Anterior cingulate cortex (tissue), 58 donors: ENCODE data around the gene MVB12B.

ENCODE experiments used
- DNase-seq, 58 donors: peaks; one replicate each; lab custom pipeline; 2025; lab: John Stamatoyannopoulos, UW

MVB12B gene

DNA sequence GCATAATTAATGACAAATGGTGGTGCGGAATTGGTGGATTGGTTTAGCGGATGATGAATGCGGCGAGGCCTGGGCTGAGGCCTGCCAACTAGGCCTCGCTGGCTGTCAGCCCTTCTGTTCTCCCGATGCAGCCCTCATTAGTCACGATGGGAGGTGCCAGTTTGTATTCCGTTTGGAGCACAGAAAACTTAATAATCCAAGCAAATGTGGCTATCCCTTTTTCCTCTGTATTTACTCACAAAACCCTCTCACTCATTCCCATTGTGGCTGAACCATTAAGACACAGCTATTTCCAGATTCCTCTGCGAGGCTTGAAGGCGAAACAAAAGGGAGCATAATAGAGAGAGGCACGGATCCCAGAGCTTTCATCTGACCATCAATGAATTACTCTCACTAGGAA lies 114.3 kb downstream of the MVB12B start:
- peak in 52 of 58 donors; percentile 23 to 86 (median 62) for DNase-seq

DNA sequence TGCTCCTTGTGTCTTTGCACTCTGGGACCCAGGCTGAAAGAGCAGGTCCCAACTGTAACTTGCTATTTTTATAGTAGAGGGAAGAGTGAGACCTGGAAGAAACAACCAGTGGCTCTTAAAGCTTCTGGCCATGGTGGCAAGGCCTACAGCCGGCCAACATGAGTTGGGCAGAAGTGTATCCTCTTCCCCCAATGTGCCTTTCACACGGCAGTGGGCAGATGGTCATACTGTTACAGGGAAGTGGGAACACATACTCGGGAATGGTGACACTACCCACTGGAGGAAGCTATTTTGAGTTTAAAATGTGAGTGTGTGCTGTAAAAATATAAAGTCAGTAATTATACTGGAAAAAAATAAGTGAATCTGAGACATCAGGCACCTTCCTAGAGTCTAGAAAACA lies 116.0 kb downstream of the MVB12B start:
- DNase-seq = peak in 1 of 58 donors; percentile 12

DNA sequence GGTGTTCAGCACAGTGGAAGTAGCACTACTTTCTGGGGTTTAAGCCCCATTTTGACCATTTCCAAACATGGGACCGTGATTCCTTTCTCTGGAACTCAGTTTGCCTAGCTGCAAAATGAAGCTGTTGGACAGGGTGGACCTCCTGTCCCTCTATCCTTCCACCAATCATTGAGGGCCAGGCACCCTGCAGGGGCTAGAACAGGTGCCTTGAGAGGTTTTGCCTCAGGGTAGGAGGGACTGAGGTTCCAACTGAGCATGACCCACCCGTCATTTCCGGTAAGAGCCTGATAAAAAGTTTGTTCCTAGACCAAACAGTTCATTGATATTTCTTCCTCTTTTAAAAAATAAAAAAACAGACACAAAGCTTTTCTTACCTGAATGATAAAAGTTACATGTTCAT lies 116.5 kb downstream of the MVB12B start:
- no peak for DNase-seq

DNA sequence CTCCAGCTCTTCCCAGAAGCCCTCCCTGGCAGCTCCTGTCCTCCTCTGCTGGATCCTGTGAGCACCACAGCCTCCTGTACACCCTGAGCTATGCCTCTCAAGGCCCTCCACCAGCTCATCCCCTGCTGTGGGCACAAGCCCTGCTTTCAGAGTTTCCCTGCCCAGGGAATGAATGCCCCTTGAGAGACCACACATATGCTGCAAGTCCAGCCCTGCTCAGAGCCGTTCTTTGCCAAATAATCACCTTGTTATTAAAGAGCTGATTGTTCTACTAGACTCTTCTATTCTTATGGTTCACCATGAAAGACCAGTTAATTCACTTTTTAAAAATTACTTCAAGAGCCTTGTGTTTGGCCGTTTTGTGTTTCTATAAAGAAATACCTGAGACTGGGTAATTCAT lies 121.5 kb downstream of the MVB12B start:
- no peak for DNase-seq

DNA sequence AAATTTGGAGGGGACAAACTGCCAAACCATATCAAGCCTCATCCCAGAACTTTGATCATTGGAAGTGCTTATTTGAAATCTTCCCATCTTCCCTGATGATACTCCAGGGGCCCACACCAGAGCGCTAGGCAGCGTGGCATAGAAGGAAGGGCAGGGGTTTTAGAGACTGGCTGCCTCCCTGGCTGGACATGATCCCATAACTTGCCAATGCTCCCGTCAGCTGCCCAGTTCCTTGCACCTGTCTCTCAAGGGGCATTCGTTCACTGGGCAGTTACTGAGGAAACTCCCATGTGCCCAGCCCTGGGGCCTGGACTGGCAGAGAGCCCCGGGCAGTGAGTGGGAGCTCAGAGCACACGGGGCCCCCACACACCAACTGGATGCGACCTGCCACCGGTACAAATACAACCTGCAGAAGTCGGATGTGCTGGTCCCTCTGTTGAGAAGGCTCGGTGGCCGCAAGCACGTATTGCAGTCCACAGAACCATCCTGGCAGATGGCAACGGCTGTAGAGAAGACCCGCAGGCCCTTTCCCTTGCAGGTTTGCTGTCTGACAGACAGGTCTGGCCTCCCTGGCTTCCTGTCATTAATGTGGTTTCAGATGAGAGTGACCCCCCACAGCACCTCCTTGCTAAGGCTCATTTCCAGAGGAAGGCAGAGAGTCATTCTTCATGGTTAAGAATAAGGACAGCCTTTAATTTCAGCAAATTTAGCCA lies 122.4 kb downstream of the MVB12B start:
- no peak for DNase-seq

DNA sequence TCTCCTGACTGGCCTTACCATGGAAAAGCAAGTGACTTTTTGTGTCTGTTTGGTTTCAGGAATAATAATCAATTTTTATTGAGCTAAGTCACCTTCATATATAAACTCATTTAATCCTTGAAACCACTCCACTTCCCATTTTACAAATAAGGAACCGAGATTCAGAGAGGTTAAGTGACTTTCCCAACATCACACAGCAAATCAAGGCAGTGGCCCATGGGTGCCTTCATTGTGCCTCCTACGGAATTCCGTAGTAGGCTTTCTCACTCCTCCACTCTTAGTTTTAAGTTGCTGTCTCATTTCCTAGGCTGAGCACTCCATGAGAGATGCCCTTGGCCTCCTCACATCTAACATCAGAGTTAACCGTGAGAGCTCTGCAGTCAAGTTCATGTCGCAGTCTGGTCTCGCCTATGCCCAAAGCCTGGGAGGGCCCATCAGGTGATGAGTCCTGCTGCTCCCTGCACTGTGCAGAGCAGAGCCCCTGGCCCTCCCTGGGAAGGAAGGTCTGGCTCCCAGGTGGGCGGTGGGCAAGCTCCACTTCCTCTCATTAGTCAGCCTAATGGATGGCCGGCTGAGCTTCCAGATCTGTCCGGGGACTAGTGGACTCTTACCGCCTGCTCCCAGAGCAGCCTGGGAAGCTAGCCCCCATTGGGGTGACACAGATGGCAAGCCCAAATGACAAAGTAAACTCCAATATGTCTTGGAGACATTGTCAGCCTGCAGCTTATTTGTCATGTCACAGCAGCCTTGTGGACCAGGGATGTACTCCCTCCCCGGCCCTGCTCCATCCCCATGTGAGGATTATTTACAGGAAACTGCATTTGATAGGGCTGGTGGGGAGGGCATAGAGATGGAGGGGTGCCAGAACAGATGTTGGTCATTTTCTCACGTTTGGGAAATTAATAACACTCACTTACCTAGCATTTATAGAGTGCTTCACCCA lies 123.4 kb downstream of the MVB12B start:
- no peak for DNase-seq

DNA sequence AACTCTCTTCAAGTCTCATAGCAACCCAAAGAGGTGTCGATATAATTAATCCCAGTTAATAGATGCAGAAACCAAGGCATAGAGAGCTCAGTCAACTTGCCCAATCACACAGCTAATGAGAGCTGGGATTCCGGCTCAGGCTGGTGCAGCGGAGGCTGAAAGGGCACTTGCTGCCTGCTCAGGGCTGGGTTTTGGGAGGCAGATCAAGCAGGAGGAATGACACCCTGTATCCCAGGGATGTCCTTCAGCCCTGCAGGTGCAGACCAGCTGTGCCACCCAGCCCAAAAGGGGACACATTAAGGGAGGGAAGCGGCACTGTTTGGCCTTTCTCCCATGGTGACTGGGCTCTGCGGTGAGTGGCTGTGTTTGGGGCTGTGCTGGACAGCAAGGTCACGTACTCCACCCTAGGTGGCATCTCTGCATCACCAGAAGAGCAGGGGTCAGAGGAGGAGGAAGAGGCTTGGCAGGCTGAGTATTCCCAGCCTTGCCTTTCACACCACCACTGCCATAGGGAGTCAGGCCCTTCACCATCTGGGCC lies 124.1 kb downstream of the MVB12B start:
- DNase-seq = no peak

DNA sequence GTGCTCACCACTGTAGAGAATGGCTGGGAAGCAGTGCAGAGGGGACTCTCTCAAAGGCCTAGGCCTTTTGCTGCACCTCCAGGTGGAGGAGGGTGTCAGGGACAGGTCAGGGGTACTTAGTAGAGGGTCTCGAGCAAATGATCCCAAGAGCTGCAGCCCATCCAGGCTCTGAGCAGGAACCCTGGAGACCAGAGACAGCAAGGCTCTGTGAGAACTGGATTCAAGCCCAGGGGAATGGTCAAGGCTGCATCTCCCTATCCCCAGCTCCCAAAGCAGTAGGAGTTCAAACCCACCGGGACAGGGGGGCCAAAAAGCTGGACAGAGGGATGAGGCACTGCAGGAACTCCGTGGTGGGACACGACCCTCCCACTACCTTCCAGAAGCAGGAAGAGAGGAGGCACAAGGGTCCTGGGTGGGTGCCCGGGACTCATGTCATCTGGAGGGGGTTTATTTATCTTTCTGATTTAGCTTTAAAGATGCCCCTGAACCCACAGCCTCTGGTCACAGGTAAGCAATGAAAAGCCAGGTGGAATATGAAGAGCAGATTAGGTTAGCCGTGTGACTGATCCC lies 124.8 kb downstream of the MVB12B start:
- no peak for DNase-seq

DNA sequence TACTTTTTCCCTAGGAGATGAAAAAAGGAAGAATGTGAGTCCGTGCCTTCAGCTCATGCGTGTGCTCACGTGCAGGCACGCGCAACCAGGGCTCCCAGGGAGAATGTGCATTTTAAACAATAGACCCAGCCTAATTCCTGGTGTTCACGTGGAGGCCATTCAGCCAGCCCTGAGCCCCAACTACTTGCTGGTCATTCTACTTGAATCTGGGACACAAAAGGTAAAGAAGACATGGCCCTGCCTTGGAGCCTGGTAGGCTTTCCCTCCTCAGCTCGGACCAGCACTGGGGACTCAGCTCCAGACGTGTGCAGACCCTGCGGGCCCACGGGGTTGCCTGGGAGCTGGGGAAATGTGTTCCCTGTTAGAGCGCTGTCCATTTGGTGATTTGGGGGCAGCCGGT lies 125.5 kb downstream of the MVB12B start:
- DNase-seq = no peak

DNA sequence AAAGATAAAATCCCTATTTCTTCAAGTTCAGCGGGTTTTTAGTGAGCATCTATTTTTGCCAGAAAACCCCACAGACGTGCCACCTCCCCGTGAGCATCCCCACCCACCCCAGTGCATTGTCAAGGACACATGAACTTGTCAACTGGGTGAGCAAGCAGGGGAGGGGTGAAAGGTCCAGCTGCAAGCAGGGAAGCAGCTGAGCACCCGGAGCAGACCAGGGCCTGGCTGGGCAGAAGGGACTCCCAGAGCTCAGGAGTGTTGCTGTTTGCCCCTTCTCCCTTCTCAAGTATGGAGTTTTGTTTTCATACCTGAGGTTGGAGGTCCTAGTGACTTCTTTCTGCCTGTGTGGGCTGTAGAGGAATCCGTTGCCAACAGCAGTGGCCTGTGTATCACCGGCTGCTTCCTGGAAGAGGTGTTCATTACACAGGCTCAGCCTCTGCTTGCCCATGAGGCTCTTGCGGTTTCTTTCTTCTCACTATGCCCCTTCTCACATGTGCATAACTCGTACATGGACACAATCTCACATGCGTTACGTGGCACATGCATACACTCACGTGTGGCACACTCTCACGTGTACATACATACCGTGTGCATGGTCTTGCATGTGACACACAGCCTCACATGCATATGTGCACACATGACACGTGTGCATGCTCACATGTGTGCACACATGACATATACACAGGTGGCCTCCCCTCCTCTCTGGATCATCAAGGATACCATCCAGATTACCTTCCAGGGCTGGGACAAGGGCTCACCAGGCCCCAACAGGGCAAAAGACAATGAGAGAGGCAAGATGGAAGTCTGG lies 126.7 kb downstream of the MVB12B start:
- DNase-seq = no peak

DNA sequence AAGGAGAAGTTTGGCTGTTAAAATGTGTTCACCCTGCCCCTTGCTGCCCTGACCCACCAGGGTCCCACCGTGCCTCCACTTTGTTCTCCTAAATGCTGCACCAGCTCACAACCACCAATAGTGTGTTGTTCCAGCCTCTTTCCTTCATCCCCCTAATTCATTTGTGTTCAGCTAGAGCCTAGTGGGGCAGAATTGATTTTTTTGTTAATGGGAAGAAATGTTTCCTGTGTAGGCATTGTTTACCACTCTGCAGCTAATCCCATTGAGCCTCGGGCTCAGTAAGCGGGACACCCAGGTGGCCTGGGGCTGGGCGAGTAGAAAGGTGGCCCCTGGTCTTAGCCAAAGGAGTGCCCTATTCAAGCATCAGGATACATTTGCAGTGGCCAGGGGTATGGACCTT lies 127.6 kb downstream of the MVB12B start:
- no peak for DNase-seq

DNA sequence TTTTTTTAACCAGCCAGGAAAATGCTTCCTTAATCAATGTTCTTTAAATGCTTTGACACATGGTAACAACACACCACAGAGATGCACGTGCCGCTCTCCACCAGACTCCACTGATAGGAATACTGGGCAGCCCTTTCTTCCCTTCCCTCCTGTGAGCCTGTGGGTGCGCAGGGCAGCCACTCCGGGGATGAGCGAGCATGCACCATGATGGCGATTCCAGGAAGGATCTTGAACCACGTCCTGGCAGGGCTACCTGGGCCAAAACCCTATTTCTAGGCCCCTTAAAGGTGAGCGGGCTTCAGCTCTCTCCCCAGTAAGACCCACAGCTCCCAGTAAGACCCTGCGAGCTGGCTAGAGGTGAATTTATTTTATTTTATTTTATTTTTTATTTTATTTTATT lies 128.2 kb downstream of the MVB12B start:
- DNase-seq = no peak

DNA sequence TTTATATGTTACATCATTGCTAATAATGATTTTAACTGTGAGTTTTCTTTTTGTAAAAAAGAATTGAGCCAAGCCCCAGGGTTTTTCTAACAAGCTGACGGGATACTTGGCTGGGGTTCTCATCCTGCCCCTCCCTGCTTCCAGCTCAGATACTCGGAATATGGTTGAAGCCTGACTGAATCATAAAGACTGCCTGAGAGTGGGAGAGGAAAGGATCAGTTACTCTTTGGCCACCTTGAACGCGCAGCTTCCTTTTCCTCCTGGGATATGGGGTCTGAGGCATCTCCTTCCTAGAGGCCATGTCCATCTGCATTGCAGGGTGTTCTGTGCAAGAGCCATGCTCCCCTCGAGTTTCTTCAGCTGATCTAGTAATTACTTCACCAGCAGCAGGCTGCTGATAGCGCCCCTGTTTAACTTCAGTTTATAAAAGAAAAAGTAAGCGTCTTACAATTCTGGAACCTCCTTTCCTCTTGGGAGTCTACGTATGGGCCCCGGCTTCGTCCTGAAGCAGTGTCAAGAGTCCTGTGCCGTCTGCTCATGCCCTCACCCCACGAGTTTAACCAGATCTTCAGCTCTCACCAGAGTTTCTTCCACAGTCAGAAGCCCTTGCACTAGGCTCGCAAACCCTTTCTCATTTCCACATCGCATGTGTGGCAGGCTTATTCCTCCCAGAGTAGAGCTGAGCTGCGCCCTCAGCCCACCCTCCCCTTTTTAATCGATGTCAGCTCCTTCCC lies 130.0 kb downstream of the MVB12B start:
- DNase-seq = no peak

DNA sequence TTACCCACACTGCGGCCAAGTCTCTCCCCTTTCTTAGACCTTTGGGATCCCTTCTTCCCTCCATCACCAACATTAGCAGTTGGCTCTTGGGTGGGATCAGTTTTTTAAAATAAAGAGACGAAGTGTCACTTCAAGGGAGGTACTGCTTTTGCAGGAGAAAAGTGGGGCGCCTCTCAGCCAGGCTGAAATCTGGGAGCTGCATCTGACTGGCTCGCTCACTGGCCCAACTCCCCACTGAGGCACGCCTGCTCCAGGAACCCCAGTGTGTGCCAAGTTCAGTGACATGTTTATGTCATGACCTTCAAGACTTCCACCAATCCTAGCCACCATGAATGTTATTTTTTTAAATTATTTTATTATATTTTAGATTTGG lies 130.5 kb downstream of the MVB12B start:
- no peak for DNase-seq

DNA sequence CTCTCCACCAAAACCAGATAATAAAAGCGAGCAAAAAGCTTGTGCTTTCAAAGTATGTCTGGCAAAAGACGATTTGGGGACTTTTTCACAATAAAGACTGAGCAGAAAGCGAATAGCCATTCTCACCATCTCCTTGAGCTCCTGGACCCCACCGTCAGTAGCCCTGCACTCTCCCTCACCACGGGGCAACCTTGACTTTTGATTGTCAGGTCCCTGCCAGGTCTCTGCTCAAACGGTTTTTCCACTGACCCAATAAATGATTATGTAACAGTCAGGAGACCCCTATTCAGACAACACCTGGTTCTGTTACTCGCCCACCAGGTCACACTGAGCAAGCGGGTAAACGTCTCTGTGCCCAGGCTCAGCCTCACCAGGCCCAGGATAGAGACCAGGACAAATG lies 131.3 kb downstream of the MVB12B start:
- no peak for DNase-seq

DNA sequence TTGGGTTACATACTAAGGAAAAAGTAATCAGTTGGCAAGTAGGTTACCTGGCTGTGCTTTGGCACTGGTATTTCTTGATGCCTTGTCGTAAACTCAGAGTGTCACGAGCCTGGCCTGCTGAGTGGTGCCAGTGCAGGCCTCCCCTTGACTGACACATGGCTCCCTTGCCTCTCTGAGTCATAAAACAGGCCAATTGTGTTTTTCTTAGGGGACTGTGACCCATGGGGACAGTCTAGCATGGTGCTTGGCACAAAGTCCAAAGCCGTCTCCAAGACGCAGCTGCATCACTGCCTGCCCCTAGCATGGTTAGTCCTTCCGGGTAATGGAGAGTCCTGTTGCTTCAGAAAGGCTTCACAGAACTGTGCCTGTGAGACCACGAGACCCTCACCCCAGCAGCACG lies 132.5 kb downstream of the MVB12B start:
- peak in 12 of 58 donors; percentile 9 to 65 (median 44) for DNase-seq

DNA sequence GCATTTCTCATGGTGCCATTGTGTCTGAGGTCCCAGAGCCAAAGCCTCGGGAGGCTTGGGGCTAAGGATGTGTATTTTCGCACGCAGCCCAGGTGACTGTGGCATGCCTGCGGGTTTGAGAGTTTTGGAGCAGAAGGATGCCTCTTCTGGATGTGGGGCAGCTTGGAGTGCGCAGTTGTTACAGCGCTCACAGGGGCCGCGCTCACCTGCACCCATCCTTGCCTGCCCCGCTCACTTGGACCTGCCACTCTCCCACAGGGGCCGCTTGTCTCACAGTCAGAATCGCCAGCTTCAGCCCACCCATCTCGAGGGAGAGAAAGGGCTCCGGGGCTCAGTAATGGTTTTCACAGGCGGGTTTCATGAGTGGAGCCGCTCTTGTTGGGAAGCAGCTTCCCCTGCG lies 132.9 kb downstream of the MVB12B start:
- DNase-seq = no peak

DNA sequence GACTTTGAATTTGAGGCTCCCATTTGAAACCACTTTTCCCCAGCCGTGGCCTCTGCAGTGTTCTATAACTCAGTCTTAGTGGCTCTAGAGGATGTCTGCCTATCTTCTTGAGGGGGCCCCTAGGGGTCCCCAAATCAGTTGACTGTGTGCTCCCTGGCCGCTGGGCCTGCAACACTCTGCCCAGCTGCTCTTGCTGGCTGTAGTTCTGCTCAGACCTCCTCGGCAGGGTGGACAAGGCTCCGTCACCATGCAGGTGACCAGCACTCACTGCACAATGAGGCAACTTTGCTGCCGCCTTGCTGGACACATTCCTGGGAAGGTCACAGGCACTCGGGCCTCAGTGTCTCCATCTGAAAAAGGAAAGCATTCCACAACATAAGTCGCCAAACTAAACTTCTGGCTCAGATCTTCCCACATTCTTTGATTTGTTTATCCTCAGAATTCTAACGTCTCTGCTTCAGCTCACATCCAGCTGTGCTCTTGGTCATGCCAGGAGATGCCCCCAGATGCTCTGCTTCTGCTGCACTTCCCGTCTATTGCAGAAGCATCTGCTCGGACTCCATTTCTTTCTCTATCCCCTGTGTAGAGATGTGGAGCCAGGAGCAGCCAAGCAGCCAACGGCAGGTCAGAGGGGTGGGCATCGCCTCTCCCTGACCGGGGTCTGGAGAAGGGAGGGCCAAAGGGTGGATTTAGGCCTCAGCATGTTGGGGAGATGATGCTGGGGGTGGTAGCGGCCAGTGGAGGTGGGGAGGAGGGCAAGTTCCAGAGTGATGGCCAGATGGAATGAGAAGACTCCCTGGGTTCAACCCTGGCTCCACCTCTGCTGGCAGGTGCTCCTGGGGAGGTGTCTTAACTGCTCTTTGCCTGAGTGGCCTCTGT lies 133.6 kb downstream of the MVB12B start:
- no peak for DNase-seq

DNA sequence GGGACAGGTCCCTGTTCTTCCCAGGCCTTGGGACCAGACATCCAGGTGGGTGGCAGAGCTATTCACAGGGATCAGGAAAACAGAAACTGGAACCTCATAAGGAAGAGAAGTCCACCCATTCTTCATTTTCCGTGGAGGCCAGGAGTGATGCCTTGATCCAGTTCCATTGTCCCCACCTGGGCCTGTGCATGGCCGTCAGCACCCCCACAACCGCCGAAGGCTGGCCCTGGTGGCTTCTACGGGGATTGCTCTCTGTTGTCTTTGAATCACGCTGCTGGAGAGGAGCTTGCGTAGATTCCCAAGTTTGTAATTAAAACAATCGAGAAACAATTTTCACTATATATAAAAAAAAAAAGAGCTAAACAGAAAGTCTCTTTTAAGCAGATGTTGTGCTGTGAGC lies 134.4 kb downstream of the MVB12B start:
- no peak for DNase-seq
